Left ventricle myocardium inferior (tissue), 1 donor: ENCODE measurements around the gene NXT1. TPM values are rescaled to one million over a fixed set of nuclear protein-coding genes. Genes with fewer than 3 reads are reported as not detected.

Experiments used
- DNase-seq: peaks from one replicate; pipeline ENCODE4 v3.0.0-alpha.2; 2020
- H3K27ac ChIP-seq: fragments of 200-600 bp; replicated peaks from 2 replicates; pipeline ENCODE4 v1.8.0; 2021
- H3K27me3 ChIP-seq: fragments of 200-600 bp; 2 replicates; pipeline ENCODE4 v1.8.0; 2021; ENCODE audit warnings: low read depth
- H3K36me3 ChIP-seq: fragments of 200-600 bp; 2 replicates; pipeline ENCODE4 v1.8.0; 2021
- H3K4me1 ChIP-seq: fragments of 200-600 bp; 2 replicates; pipeline ENCODE4 v1.8.0; 2021
- H3K4me3 ChIP-seq: fragments of 200-600 bp; 2 replicates; pipeline ENCODE4 v1.8.0; 2021; ENCODE audit warnings: mild to moderate bottlenecking, moderate library complexity
- H3K9me3 ChIP-seq: fragments of 200-600 bp; replicated peaks from 2 replicates; pipeline ENCODE4 v1.8.0; 2021
- intact Hi-C: fragments of 100-400 bp; cut with micrococcal nuclease; formaldehyde crosslinking; loops from one replicate; pipeline ENCODE4 v1.11.0; 2022
- total RNA-seq: library from RNA; stranded (reverse); fragmentation: NEBNext Ultra II Directional; extraction: Animal tissue kit (Norgen Biotek cat#: 25700); gene quantifications from one replicate; pipeline ENCODE4 v1.2.1, GENCODE V29; 2021
- TF ChIP-seq, protein P1 (sequence below): fragments of 200-600 bp; IDR thresholded peaks from 2 replicates; pipeline ENCODE4 v1.8.0; 2021; ENCODE audit warnings: antibody characterized with exemption, mild to moderate bottlenecking, borderline replicate concordance
- donor health status: DM: no; HTN: yes; CAD: no; lungs with severe emphysema.

NXT1 gene
- total RNA-seq, 1 donor from 2014 or later: 7.3 TPM

DNA sequence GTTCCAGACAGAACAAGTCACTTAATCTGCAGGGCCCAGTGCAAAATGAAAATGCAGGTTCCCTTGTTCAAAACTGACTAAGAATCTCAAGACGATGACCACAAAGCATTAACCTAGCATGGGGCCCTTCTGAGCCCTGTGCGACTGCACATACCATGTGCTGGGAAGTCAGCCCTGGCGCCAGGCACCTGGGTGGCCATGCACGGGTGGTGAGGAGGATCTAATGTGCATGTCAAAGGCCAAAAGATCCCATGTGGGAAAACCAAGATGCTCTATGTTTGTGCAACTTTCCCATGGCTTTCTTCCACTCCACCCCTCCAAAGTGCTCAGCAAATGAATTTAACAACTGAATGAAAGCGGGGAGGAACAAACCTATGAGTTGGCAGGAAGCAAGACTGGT is 33.5 kb upstream of the NXT1 start:
- H3K27me3 ChIP-seq: no peaks in the 10 kb centered on the region
- intact Hi-C loops: no loop called here
- DNase-seq: no peak
- no peak overlapping the region for H3K4me3 ChIP-seq
- no peaks in the 10 kb centered on the region for H3K9me3 ChIP-seq
- TF ChIP-seq, protein P1, sequence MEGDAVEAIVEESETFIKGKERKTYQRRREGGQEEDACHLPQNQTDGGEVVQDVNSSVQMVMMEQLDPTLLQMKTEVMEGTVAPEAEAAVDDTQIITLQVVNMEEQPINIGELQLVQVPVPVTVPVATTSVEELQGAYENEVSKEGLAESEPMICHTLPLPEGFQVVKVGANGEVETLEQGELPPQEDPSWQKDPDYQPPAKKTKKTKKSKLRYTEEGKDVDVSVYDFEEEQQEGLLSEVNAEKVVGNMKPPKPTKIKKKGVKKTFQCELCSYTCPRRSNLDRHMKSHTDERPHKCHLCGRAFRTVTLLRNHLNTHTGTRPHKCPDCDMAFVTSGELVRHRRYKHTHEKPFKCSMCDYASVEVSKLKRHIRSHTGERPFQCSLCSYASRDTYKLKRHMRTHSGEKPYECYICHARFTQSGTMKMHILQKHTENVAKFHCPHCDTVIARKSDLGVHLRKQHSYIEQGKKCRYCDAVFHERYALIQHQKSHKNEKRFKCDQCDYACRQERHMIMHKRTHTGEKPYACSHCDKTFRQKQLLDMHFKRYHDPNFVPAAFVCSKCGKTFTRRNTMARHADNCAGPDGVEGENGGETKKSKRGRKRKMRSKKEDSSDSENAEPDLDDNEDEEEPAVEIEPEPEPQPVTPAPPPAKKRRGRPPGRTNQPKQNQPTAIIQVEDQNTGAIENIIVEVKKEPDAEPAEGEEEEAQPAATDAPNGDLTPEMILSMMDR: no peak
- no peaks in the 10 kb centered on the region for H3K36me3 ChIP-seq
- no peak overlapping the region for H3K27ac ChIP-seq
- peaks cover 31% of the 10 kb centered on the region for H3K4me1 ChIP-seq

DNA sequence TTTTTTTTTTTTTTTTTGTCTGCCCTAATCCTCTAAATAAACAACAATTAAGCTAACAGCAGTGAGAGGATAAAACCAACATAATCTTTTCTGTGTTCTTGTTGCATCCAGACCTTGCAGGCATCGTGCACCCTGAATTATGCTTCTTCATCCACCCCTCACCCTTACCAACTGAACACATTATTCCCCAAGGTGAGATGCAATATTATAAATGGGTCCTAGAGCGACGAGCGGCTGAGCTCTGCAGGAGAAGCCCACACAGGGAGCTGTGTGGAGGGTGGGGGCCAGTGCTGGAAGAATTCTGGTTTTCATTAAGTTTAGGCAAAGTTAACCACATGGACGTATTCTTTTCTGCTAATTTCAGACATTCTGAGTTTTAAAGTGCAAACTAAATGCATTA is 32.2 kb upstream of the NXT1 start:
- peaks cover 25% of the 10 kb centered on the region for H3K4me1 ChIP-seq
- TF ChIP-seq, protein P1: no peak
- no peaks in the 10 kb centered on the region for H3K27me3 ChIP-seq
- no peaks in the 10 kb centered on the region for H3K9me3 ChIP-seq
- H3K36me3 ChIP-seq: no peaks in the 10 kb centered on the region
- no peak overlapping the region for H3K4me3 ChIP-seq
- DNase-seq: no peak
- no peak overlapping the region for H3K27ac ChIP-seq
- intact Hi-C loops: no loop called here

DNA sequence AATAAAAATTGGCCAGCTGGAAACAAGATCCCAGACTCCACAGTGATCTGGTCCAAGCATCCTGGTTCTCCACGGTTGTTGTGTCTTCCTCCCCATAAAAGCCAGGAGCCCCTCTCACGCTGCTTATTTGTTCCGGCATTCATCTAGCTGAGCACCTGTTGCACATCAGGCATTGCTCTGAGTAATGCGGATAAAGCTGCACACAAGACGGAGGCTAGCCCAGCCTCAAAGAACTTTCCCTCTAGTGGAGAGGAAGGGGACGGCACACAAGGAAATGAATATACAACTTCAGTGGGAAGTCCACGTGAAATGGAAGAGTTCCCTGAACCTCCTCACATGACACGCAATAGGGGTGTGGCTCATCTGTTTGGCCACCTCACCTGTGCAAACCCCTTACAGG is 30.3 kb upstream of the NXT1 start:
- intact Hi-C loops: no loop called here
- TF ChIP-seq, protein P1: peak; percentile 36
- Histone ChIP-seq H3K4me3 (no peak overlapping the region), H3K27me3 (no peaks in the 10 kb centered on the region), H3K4me1 (peaks cover 12% of the 10 kb centered on the region), H3K9me3 (no peaks in the 10 kb centered on the region), H3K36me3 (no peaks in the 10 kb centered on the region), H3K27ac (no peak overlapping the region)
- no peak for DNase-seq

- H3K4me1 ChIP-seq: no peaks in the 10 kb centered on the region
- H3K27ac ChIP-seq: no peak overlapping the region
- H3K4me3 ChIP-seq: no peak overlapping the region
- peaks cover 3% of the 10 kb centered on the region for H3K9me3 ChIP-seq
- TF ChIP-seq, protein P1: no peak
- intact Hi-C loops: no loop called here
- H3K27me3 ChIP-seq: no peaks in the 10 kb centered on the region
- no peak for DNase-seq
- H3K36me3 ChIP-seq: no peaks in the 10 kb centered on the region
Measured at GRCh38 chr20:23325107-23325506, 25.5 kb upstream of the NXT1 start.

DNA sequence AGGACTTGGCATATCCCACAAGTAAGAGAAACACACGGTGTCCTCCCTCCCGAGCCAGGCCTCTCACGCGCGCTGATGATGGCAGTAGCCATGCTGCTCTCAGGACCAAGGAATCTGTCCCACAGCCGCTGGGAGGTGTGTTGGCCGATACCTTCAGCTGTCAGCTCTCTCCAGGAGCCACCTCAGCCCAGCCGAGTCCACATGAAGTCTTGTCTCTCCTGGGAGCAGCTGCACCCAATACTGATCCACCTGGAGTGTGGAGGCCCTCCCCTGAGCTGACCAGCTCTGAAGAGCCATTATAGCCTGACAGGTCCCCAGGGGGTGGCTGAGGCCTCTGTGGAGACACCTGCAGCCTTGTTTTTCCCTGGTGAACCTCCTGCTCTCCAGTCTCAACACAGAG is 23.8 kb upstream of the NXT1 start:
- intact Hi-C loops: no loop called here

More for the DNA sequence above, 23.8 kb upstream of the NXT1 start:
- no peak overlapping the region for H3K4me3 ChIP-seq
- H3K27ac ChIP-seq: no peak overlapping the region
- H3K9me3 ChIP-seq: peaks cover 4% of the 10 kb centered on the region
- H3K4me1 ChIP-seq: no peaks in the 10 kb centered on the region
- H3K36me3 ChIP-seq: no peaks in the 10 kb centered on the region
- TF ChIP-seq, protein P1: no peak
- no peak for DNase-seq
- no peaks in the 10 kb centered on the region for H3K27me3 ChIP-seq
